ENCODE results near the gene ST3GAL3. TPM values are rescaled to one million over a fixed set of nuclear protein-coding genes. Genes with fewer than 3 reads are reported as not detected.

The ST3GAL3 gene
- total and polyA plus RNA-seq, 2 experiments from 2014 or later: 6.2 to 6.3 TPM

DNA sequence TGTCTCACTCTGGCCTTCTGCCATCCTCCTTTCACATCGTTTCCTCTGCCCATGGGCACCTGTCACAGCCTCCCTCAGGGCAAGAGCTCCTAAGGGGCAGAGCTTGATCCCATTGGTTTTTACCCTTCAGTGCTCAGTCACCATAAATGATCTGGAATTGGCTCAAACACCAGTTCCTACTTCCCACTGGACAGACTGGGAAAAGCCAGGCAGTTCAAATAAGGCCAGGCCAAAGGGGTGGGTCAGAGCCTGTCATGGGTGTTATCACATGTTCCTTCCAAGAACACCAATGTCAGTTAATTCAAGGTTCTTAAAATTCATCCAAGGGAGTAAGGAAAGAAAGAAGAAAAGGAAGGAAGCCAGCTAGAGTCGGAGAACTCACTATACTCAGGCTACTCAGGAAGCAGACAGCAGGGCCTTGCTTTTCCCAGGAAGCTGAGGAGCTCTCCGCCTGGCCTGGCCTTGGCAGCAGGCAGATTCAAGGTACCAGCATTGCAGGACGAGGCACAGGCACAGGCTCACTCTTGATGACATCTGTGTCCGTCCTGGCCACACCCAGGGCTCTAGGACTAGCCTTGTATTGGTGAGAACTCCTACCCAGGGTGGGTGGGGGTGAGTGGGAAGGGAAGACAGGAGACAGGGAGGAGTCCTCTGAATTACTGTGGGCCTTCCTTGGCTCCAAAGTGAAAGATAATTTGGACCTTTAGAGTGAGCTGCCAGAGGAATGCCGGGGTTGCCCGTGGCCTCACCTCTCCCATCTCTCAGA lies 194.0 kb downstream of the ST3GAL3 start:
- H3K27ac ChIP-seq: no peak overlapping the region
- H4K20me1 ChIP-seq (ENCODE audit: insufficient read depth, poor library complexity, severe bottlenecking): no peaks in the 10 kb centered on the region
- H3K79me2 ChIP-seq: no peaks in the 10 kb centered on the region
- H3K4me3 ChIP-seq: no peak overlapping the region
- H3K36me3 ChIP-seq (replicated peaks; ENCODE audit: insufficient read depth, low read depth): no peaks in the 10 kb centered on the region
- H3K4me1 ChIP-seq (ENCODE audit: insufficient read depth): no peaks in the 10 kb centered on the region
- no peaks in the 10 kb centered on the region for H3K9me2 ChIP-seq (replicated peaks; ENCODE audit: insufficient read depth)
- WGBS (ENCODE audit: low lambda C conversion rate, missing lambda C conversion rate): 94% methylated on average over 7 of the region's 7 CpGs
- no peak overlapping the region for H3K4me2 ChIP-seq
- no peak for DNase-seq (ENCODE audit: low spot score)
- no peaks in the 10 kb centered on the region for H3K27me3 ChIP-seq
- H2AFZ ChIP-seq: no peak overlapping the region
- H3K9me3 ChIP-seq (ENCODE audit: low read depth): no peaks in the 10 kb centered on the region
- TF ChIP-seq EZH2phosphoT487 (IDR thresholded peaks at IDR 0.05; ENCODE audit: low read depth, severe bottlenecking, unreplicated experiment) (no peak), EZH2 (IDR thresholded peaks at IDR 0.05; ENCODE audit: borderline replicate concordance) (no peak)
- TF ChIP-seq, protein P1, sequence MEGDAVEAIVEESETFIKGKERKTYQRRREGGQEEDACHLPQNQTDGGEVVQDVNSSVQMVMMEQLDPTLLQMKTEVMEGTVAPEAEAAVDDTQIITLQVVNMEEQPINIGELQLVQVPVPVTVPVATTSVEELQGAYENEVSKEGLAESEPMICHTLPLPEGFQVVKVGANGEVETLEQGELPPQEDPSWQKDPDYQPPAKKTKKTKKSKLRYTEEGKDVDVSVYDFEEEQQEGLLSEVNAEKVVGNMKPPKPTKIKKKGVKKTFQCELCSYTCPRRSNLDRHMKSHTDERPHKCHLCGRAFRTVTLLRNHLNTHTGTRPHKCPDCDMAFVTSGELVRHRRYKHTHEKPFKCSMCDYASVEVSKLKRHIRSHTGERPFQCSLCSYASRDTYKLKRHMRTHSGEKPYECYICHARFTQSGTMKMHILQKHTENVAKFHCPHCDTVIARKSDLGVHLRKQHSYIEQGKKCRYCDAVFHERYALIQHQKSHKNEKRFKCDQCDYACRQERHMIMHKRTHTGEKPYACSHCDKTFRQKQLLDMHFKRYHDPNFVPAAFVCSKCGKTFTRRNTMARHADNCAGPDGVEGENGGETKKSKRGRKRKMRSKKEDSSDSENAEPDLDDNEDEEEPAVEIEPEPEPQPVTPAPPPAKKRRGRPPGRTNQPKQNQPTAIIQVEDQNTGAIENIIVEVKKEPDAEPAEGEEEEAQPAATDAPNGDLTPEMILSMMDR (IDR thresholded peaks at IDR 0.05; ENCODE audit: poor library complexity): no peak

DNA sequence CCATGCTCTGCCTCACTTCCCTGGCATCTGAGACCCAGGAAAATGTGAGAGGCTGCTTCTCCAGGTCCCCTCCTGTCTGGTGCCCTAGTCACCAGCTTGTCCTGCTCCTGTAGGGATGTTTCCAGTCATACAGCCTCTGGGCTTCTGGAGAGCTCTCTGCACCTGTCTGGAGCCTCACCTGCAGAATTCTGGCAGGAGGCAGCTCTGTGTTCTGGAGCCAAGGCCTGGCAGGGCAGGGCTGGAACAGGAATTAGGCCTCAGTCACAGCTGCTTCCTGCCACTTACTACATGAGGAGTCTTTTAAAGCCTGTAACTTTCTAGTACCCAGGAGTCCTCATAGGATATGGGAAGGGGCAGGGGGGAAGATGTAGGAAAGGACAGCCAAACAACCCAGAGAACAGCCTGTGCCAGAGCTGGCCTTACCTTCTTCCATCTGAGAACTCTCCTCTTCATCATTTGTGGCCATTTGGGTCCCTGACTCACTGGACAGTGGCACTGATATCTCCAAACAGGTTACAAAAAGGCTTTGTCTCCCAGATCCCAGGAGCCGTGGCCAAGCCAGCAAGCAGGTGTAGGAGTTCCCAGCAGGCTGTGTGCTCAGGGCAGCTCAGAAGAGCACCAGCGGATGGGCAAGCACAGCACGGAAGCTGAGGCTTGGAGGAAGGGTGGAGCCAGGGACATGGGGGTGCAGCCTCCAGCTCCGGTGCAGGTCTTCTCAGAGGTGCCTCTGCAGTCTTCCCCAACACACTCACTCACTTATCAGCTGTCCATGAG lies 194.9 kb downstream of the ST3GAL3 start:
- no peaks in the 10 kb centered on the region for H3K27me3 ChIP-seq
- H3K27ac ChIP-seq: no peak overlapping the region
- no peaks in the 10 kb centered on the region for H3K9me3 ChIP-seq (ENCODE audit: low read depth)
- TF ChIP-seq, protein P1 (IDR thresholded peaks at IDR 0.05; ENCODE audit: poor library complexity): no peak
- no peak for TF ChIP-seq EZH2 (IDR thresholded peaks at IDR 0.05; ENCODE audit: borderline replicate concordance)
- no peak for TF ChIP-seq EZH2phosphoT487 (IDR thresholded peaks at IDR 0.05; ENCODE audit: low read depth, severe bottlenecking, unreplicated experiment)
- no peak overlapping the region for H2AFZ ChIP-seq
- no peak overlapping the region for H3K4me3 ChIP-seq
- H3K4me2 ChIP-seq: no peak overlapping the region
- H3K4me1 ChIP-seq (ENCODE audit: insufficient read depth): no peaks in the 10 kb centered on the region
- DNase-seq (ENCODE audit: low spot score): no peak
- WGBS (ENCODE audit: low lambda C conversion rate, missing lambda C conversion rate): 94% methylated on average over 4 of the region's 4 CpGs
- no peaks in the 10 kb centered on the region for H3K79me2 ChIP-seq
- no peaks in the 10 kb centered on the region for H3K36me3 ChIP-seq (replicated peaks; ENCODE audit: insufficient read depth, low read depth)
- H3K9me2 ChIP-seq (replicated peaks; ENCODE audit: insufficient read depth): no peaks in the 10 kb centered on the region
- no peaks in the 10 kb centered on the region for H4K20me1 ChIP-seq (ENCODE audit: insufficient read depth, poor library complexity, severe bottlenecking)

DNA sequence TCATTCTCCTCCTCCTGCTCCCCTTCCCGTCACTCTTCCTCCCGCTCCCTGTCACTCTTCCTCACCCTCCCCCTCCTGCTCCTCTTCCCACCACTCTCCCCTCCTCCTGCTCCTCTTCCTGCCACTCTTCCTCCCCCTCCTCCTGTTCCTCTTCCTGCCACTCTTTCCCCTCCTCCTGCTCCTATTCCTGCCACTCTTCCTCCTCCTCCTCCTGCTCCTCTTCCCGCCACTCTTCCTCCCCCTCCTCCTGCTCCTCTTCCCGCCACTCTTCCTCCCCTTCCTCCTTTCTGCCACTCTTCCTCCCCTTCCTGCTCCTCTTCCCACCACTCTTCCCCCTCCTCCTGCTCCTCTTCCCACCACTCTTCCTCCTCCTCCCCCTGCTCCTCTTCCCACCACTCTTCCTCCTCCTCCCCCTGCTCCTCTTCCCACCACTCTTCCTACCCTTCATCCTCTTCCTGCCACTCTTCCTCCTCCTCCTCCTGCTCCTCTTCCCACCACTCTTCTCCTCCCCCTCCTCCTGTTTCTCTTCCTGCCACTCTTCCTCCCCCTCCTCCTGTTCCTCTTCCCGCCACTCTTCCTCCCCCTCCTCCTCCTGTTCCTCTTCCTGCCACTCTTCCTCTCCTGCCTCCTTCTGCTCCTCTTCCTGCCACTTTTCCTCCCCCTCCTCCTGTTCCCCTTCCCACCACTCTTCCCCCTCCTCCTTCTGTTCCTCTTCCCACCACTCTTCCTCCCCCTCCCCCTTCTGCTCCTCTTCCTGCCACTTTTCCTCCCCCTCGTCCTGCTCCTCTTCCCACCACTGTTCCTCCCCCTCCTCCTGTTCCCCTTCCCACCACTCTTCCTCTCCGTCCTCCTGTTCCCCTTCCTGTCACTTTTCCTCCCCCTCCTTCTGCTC lies 197.6 kb downstream of the ST3GAL3 start:
- Histone ChIP-seq H4K20me1 (ENCODE audit: insufficient read depth, poor library complexity, severe bottlenecking) (no peaks in the 10 kb centered on the region), H3K79me2 (no peaks in the 10 kb centered on the region), H3K27me3 (no peaks in the 10 kb centered on the region), H3K9me3 (ENCODE audit: low read depth) (no peaks in the 10 kb centered on the region), H3K36me3 (replicated peaks; ENCODE audit: insufficient read depth, low read depth) (no peaks in the 10 kb centered on the region), H2AFZ (no peak overlapping the region), H3K4me2 (no peak overlapping the region), H3K9me2 (replicated peaks; ENCODE audit: insufficient read depth) (no peaks in the 10 kb centered on the region), H3K4me1 (ENCODE audit: insufficient read depth) (no peaks in the 10 kb centered on the region), H3K4me3 (no peak overlapping the region), H3K27ac (no peak overlapping the region)
- TF ChIP-seq EZH2 (IDR thresholded peaks at IDR 0.05; ENCODE audit: borderline replicate concordance) (no peak), EZH2phosphoT487 (IDR thresholded peaks at IDR 0.05; ENCODE audit: low read depth, severe bottlenecking, unreplicated experiment) (no peak)
- TF ChIP-seq, protein P1 (IDR thresholded peaks at IDR 0.05; ENCODE audit: poor library complexity): no peak
- no peak for DNase-seq (ENCODE audit: low spot score)
- 40% methylated on average over 1 of the region's 7 CpGs for WGBS (ENCODE audit: low lambda C conversion rate, missing lambda C conversion rate)

All from hepatocyte (in vitro differentiated cells).